DMS53 treated with DMSO at 0.1 percent for 48 hours (cell line): ENCODE data around the gene MRPL4.

Experiments used
- DNase-seq: peaks from one replicate; lab custom pipeline; 2025; ENCODE audit not compliant: unreplicated experiment; lab: John Stamatoyannopoulos, UW

MRPL4 gene

GRCh38 chr19:10309423-10309822 is 57.4 kb downstream of the MRPL4 start, which contains the start of gene ZGLP1:
TSS of gene ZGLP1 (minus strand) at chr19:10309815.
- DNase-seq = no peak
